Measurements from ENCODE around the gene FAM110A.
"Not testable (repeated sequence)": the region's sequence is repeated elsewhere in the genome, so short reads cannot be mapped to it uniquely, and the experiment has no call there.

FAM110A gene

GRCh38 chr20:824490-824889, 9.0 kb upstream of the FAM110A start:
- DNase-seq: no peak

DNA sequence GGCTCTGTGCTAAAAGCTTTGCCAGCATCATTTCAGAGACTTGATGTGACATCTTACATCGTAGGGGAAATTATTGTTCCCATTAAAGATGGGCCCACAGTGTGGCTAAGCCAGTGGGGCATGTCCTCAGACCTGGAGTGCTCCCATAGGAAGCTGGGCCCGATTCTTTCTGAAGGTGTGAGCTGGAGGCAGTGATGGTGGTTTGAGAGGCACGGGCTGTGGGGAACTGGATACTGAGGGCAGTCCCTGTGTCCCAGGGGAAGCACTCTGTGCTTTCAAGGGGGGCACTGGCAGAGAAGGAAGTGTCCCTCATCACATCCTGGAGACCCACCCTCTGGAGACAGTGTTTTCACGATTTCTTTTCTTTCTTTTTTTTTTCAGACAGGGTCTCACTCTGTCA, 8.6 kb upstream of the FAM110A start:
- no peak for DNase-seq

DNA sequence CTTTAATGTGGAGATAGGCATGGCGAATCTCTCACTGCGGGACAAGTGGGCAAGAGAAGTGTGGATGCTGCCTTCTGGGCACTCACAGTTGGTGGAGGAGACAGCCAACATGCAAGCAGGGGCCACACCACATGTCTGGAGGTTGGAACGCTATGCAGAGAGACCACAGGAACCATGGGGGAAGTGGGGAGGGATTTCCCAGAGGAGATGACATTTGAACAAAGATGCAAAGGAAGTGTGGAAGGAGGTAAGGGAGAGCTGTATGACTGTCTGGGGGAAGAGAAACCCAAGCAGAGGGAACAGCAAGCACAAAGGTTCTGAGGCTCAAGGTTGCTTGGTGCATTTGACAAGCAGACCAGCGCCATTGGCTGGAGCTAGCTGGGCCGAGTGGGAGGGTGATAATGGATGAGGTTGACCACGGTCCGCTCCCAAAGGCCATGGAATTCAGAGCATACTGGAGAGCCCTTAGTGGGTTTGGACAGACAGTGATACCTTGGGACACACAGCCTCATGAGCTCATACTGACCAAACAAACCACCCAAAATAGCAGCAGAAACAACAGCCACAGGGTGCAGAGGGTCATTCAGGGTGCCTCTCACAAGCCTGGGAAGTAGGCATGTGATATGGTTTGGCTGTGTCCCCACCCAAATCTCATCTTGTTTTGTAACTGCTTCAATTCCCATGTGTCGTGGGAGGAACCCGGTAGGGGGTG, 7.6 kb upstream of the FAM110A start:
- no peak for DNase-seq

DNA sequence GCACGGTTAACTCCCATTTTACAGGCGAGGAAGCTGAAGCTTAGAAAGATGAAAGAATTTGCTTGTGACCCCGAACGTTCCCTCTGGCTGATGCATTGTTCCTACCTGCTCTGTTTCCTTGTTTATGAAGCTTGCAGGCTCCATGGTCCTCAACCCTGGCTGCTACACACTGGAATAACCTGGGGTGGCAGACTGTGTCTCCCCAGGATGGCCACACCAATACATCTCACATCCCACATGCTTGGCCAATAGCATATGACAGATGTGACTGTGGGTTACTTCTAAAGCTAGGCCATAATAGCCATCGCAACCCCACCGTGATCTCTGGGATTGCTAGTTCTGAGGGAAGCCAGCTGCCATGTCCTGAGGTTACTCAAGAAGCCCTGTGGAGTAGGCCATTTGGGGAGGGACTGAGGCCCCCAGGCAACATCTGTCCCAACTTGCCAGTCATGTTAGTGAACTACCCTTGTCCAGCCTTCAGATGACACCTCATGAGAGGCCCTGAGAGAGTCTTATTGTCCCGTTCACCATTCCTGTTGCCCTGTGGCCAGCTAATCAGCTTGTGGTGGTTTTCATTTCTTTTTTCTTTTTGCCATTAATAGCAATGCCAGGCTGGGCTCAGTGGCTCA, 6.7 kb upstream of the FAM110A start:
- DNase-seq: no peak

DNA sequence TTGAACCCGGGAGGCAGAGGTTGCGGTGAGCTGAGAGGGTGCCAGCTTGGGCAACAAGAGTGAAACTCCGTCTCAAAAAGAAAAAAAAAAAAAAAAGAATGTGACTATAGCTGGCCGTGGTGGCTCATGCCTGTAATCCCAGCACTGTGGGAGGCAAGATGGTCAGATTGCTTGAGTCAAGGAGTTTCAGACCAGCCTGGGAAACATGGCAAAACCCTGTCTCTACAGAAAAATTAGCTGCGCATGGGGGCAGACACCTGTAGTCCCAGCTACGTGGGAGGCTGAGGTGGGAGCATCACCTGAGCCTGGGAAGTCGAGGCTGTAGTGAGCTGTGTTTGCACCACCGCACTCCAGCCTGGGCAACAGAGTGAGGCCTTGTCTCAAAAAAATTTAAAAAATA, 5.5 kb upstream of the FAM110A start:
- DNase-seq: not testable (repeated sequence)

DNA sequence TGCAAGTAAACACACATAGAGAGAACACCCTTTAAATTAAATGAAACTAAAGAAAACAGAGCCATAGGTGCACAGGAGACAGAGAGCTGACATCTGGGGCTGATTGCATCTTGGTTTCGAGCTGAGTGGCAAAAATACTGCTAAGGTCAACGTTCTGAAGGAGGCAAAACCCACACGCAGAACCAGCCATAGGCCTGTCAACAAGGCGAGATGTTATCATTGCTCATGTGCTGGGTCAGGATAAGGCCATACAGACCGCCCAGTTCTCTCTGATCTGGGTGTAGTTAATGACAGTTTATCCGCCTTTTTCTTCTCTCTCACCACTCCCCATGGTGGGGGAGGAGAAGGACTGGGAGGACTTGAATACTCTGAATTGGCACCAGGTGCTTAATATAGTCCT, 4.5 kb upstream of the FAM110A start:
- no peak for DNase-seq

DNA sequence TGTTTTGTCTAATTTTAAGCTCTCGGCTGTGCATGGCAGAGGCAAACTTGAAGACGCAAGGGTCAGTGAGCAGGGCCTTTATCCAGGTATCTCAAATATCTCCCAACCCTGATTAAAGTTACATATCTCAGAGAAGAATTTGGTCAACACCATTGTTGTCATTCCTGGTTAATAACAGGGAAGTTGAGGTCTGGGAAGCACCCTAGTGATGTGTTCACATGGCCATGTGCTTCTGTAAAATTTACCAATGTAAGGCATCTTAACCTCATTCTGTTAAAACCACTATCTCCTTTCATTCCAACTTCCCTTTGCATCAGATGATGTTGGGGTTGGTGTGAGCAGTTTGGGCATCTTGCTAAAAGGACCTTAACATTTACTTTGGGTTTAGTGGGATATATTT, 4.0 kb upstream of the FAM110A start:
- DNase-seq: no peak

- no peak for DNase-seq
Observed at GRCh38 chr20:830011-830521, 3.4 kb upstream of the FAM110A start.

- no peak for DNase-seq
Observed at GRCh38 chr20:831251-831650, 2.3 kb upstream of the FAM110A start.

- no peak for DNase-seq
Observed at GRCh38 chr20:831956-832355, 1.6 kb upstream of the FAM110A start.

DNA sequence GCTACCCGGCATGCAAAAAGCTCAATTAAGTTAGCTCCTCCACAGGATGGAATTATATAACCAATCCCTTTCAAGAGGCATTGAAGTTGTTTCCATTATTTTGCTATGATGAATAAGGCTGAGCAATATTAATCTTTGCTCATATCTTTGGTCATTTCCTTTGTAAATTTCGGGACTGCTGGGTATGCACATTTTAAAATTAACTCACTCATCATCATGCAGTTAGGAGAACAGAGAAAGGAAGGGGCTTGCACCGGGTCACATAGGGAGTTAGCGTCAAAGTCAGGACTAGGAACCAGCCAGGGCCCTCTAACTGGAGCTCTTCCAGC, 430 bp upstream of the FAM110A start:
- DNase-seq: no peak

- DNase-seq: no peak
Observed at GRCh38 chr20:834151-834746, 734 bp downstream of the FAM110A start.

- DNase-seq: peak; percentile 34
Observed at GRCh38 chr20:835608-836045, 2.1 kb downstream of the FAM110A start.

DNA sequence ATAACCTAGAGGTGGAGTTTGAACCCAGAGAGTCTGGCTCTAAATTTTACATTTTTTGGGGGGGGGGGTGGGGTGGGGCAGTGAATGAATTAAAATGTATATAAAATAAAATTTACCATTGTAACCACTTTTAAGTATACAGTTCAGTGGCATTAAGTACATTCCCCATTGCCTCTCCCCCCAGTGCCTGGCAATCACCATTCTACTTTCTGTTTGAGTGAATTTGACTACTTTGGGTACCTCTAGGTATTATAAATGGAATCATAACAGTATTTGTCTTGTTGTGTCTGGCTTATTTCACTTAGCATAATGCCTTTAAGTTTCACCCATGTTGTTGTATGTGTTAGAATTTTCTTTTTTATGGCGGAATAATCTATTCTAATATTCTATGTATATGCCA, 2.7 kb downstream of the FAM110A start:
- DNase-seq: no peak

- no peak for DNase-seq
Observed at GRCh38 chr20:839015-839414, 5.5 kb downstream of the FAM110A start.

GRCh38 chr20:839626-840025, 6.1 kb downstream of the FAM110A start:
- DNase-seq: no peak

GRCh38 chr20:840503-840857, 7.0 kb downstream of the FAM110A start:
- DNase-seq: no peak

GRCh38 chr20:840858-841567, 7.5 kb downstream of the FAM110A start:
- DNase-seq: peak; percentile 17

GRCh38 chr20:841568-842546, 8.3 kb downstream of the FAM110A start:
- peak; percentile 68 for DNase-seq

GRCh38 chr20:842547-842940, 9.0 kb downstream of the FAM110A start:
- DNase-seq: no peak

- peak; percentile 14 for DNase-seq
Observed at GRCh38 chr20:843912-844311, 10.4 kb downstream of the FAM110A start.

DNA sequence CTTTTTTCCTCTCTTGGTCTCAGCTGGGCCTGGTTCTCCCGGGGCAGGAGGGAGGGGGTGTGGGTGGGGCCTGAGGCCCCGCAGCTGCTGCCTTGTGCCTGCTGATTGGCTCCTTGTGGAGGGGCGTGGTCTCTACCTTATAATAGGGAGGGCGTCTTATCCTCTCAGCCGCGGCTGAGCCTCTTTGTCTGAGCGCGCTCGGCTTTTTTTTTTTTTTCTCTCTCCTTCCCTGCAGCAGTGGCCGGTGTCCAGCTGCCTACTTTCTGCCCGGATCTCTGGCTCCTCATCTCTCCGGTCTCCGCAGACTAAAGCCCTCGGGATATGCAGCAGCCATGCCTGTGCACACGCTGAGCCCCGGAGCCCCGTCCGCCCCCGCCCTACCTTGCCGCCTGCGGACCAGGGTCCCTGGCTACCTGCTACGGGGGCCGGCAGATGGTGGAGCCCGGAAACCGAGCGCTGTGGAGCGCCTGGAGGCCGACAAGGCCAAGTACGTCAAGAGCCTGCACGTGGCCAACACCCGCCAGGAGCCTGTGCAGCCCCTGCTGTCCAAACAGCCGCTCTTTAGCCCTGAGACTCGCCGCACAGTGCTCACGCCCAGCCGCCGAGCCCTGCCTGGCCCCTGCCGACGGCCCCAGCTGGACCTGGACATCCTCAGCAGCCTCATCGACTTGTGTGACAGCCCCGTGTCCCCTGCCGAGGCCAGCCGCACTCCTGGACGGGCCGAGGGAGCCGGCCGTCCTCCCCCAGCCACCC, 11.1 kb downstream of the FAM110A start:
- DNase-seq: peak; percentile 93
